HepG2 (cell line): Measurements from ENCODE around the gene ALKBH2. TPM values are rescaled to one million over a fixed set of nuclear protein-coding genes. Genes with fewer than 3 reads are reported as not detected.
A peak's percentile ranks its signal among the peaks of the same experiment; 100 is the strongest.

Experiments used
- BCL6 ChIP-seq: IDR thresholded peaks from 2 replicates; pipeline ENCODE4 v1.6.1; 2016; ENCODE audit warnings: missing genetic modification reagents, missing compliant biosample characterization
- FOXA1 ChIP-seq, 2 experiments: fragments of 450-650 bp in 1 of 2; sonication (generic) in 1 of 2; formaldehyde crosslinking in 1 of 2; IDR thresholded peaks; 2 replicates each; pipeline versions ENCODE4 v1.4.0 to v1.6.1; 2016 to 2020; ENCODE audit warnings: missing genetic modification reagents in 1 of 2
- GABPB1 ChIP-seq: IDR thresholded peaks from 2 replicates; pipeline ENCODE4 v1.6.1; 2016; ENCODE audit warnings: mild to moderate bottlenecking, missing genetic modification reagents, moderate library complexity, missing compliant biosample characterization
- HDAC2 ChIP-seq: sonication (generic); formaldehyde crosslinking; IDR thresholded peaks from 2 replicates; pipeline ENCODE4 v1.4.0; 2020; ENCODE audit warnings: missing genetic modification reagents
- HNRNPH1 ChIP-seq: fragments of 200-400 bp; formaldehyde crosslinking; optimal IDR thresholded peaks from 2 replicates; pipeline ENCODE3; 2017; ENCODE audit warnings: mild to moderate bottlenecking, low read depth, low read length
- IRF1 ChIP-seq: sonication (generic); formaldehyde crosslinking; IDR thresholded peaks from 2 replicates; pipeline ENCODE4 v1.4.0; 2020; ENCODE audit warnings: low read depth, mild to moderate bottlenecking, missing genetic modification reagents
- IRF2 ChIP-seq: IDR thresholded peaks from 2 replicates; pipeline ENCODE4 v1.6.1; 2018; ENCODE audit warnings: missing genetic modification reagents, missing compliant biosample characterization
- KDM5B ChIP-seq: sonication (generic); formaldehyde crosslinking; IDR thresholded peaks from 2 replicates; pipeline ENCODE4 v1.4.0; 2020; ENCODE audit warnings: missing genetic modification reagents, mild to moderate bottlenecking, borderline replicate concordance
- MAFF ChIP-seq: IDR thresholded peaks from 2 replicates; pipeline ENCODE4 v1.6.1; 2011; ENCODE audit warnings: low read depth, low read length, improper control_type of control experiment
- NBN ChIP-seq: fragments of 450-650 bp; conservative IDR thresholded peaks from 2 replicates; pipeline ENCODE4 v1.6.1; 2017
- NCOA1 ChIP-seq: sonication (generic); formaldehyde crosslinking; IDR thresholded peaks from 2 replicates; pipeline ENCODE4 v1.9.0; 2021; ENCODE audit warnings: missing genetic modification reagents
- PHF8 ChIP-seq: sonication (generic); formaldehyde crosslinking; IDR thresholded peaks from 2 replicates; pipeline ENCODE4 v1.5.0; 2020; ENCODE audit warnings: missing genetic modification reagents
- POLR2A ChIP-seq, 2 experiments: IDR thresholded peaks; 2 replicates each; pipeline ENCODE4 v1.6.1; 2011; ENCODE audit warnings: low read depth in 2 of 2, low read length in 2 of 2, mild to moderate bottlenecking in 1 of 2, moderate library complexity in 1 of 2; ENCODE audit not compliant: insufficient read depth in 1 of 2
- RFX1 ChIP-seq: fragments of 450-650 bp; IDR thresholded peaks from 2 replicates; pipeline ENCODE4 v1.6.1; 2017
- TCF12 ChIP-seq, 2 experiments: fragments of 450-650 bp in 1 of 2; sonication (generic) in 1 of 2; formaldehyde crosslinking in 1 of 2; IDR thresholded peaks; 2 replicates each; pipeline versions ENCODE4 v1.6.1 to v1.8.0; 2017 to 2022; ENCODE audit warnings: antibody characterized with exemption in 1 of 2, mild to moderate bottlenecking in 1 of 2, missing genetic modification reagents in 1 of 2, moderate library complexity in 1 of 2
- U2AF2 ChIP-seq: fragments of 200-400 bp; formaldehyde crosslinking; IDR thresholded peaks from 2 replicates; pipeline ENCODE4 v1.6.1; 2017; ENCODE audit warnings: low read depth, mild to moderate bottlenecking, low read length
- ZBTB7B ChIP-seq: sonication (generic); formaldehyde crosslinking; IDR thresholded peaks from 2 replicates; pipeline ENCODE4 v1.4.0; 2020; ENCODE audit warnings: missing genetic modification reagents
- ZFP1 ChIP-seq: IDR thresholded peaks from 2 replicates; pipeline ENCODE4 v1.6.1; 2016
- ZFP36L1 ChIP-seq: sonication (generic); formaldehyde crosslinking; IDR thresholded peaks from 2 replicates; pipeline ENCODE4 v1.8.0; 2022; ENCODE audit warnings: mild to moderate bottlenecking, missing genetic modification reagents, moderate library complexity
- ZNF317 ChIP-seq: sonication (generic); formaldehyde crosslinking; IDR thresholded peaks from 2 replicates; pipeline ENCODE4 v1.5.0; 2020; ENCODE audit warnings: mild to moderate bottlenecking, missing genetic modification reagents
- ZNF350 ChIP-seq: sonication (generic); formaldehyde crosslinking; IDR thresholded peaks from 2 replicates; pipeline ENCODE4 v1.4.0; 2020; ENCODE audit warnings: mild to moderate bottlenecking, low read depth, missing genetic modification reagents, borderline replicate concordance
- ZNF644 ChIP-seq: IDR thresholded peaks from 2 replicates; pipeline ENCODE4 v1.6.1; 2016; ENCODE audit warnings: low read depth
- ZNF747 ChIP-seq: sonication (generic); formaldehyde crosslinking; IDR thresholded peaks from 2 replicates; pipeline ENCODE4 v1.8.1; 2023; ENCODE audit warnings: missing genetic modification reagents, mild to moderate bottlenecking, borderline replicate concordance
- ZSCAN20 ChIP-seq: sonication (generic); formaldehyde crosslinking; IDR thresholded peaks from 2 replicates; pipeline ENCODE4 v1.4.0; 2020; ENCODE audit warnings: missing genetic modification reagents, mild to moderate bottlenecking, borderline replicate concordance
- polyA plus RNA-seq, 8 experiments: library from polyadenylated mRNA; depleted of rRNA in 3 of 8; stranded (reverse) in 7 of 8; unstranded in 1 of 8; fragments of >200 nt; fragmentation: Illumina TruSeq in 4 of 8; extraction: Trizol in 4 of 8; gene quantifications; 2 replicates each; pipeline versions ENCODE4 v1.2.1 to v1.2.3, GENCODE V29; 2011 to 2016; ENCODE audit warnings: low read depth in 4 of 8, missing spikeins in 1 of 8, mixed read lengths in 1 of 8; ENCODE audit not compliant: insufficient read depth in 1 of 8
- total RNA-seq, 5 experiments: library from RNA; depleted of rRNA; stranded (reverse); fragments of >200 nt; fragmentation: Illumina TruSeq; extraction: Trizol; gene quantifications; 2 replicates each; pipeline ENCODE4 v1.2.3, GENCODE V29; 2016; ENCODE audit warnings: low read depth in 1 of 5
- TF ChIP-seq, protein P1 (sequence below): sonication (generic); formaldehyde crosslinking; IDR thresholded peaks from 2 replicates; pipeline ENCODE4 v1.4.0; 2020; ENCODE audit warnings: missing genetic modification reagents, borderline replicate concordance
- TF ChIP-seq, protein P2 (sequence below): sonication (generic); formaldehyde crosslinking; conservative IDR thresholded peaks from 2 replicates; pipeline ENCODE4 v1.8.0; 2022; ENCODE audit warnings: missing genetic modification reagents
- TF ChIP-seq, protein P3 (sequence below): IDR thresholded peaks from 2 replicates; pipeline ENCODE4 v1.6.1; 2016; ENCODE audit warnings: mild to moderate bottlenecking, missing biosample characterization, missing genetic modification reagents

ALKBH2 gene
- total and polyA plus RNA-seq, 2 of the 13 experiments (the other 11 are each of a cell fraction or from before 2014, with no cell fraction given): 21.0 to 40.5 TPM

- TF ChIP-seq ZBTB7B (CRISPR knock-in tag) (peak; percentile 65), TCF12 (IDR thresholded peaks at IDR 0.05) (no peak), TCF12 (CRISPR knock-in tag; IDR thresholded peaks at IDR 0.05) (no peak), HDAC2 (CRISPR knock-in tag) (peak; percentile 63), ZNF747 (no peak), RFX1 (peak; percentile 88), ZFP1 (peak; percentile 46; the same call in 1 of the 2 replicates), POLR2A (IDR thresholded peaks at IDR 0.05; ENCODE audit: insufficient read depth in 1 of 2, low read depth in 2 of 2, low read length in 2 of 2) (peak; percentile 53 to 83; a peak in 3 of 4 replicates), IRF2 (CRISPR knock-in tag) (0 out of 2 replicates have a peak, but pooled peaks have one; percentile 16), PHF8 (peak; percentile 90), IRF1 (CRISPR knock-in tag) (no peak), MAFF (no peak), U2AF2 (peak; percentile 89; the same call in 1 of the 2 replicates), HNRNPH1 (no peak), ZFP36L1 (CRISPR knock-in tag) (no peak), KDM5B (no peak; the same call in 1 of the 2 replicates), NCOA1 (CRISPR knock-in tag) (no peak), ZNF644 (CRISPR knock-in tag) (no peak), FOXA1 (IDR thresholded peaks at IDR 0.05) (no peak), FOXA1 (CRISPR knock-in tag; IDR thresholded peaks at IDR 0.05) (no peak), ZSCAN20 (CRISPR knock-in tag) (no peak), ZNF350 (peak; percentile 63; the same call in 1 of the 2 replicates), NBN (no peak), BCL6 (CRISPR knock-in tag) (peak; percentile 34; the same call in 1 of the 2 replicates), GABPB1 (CRISPR knock-in tag) (peak; percentile 83), ZNF317 (CRISPR knock-in tag) (peak; percentile 43; the same call in 1 of the 2 replicates)
- TF ChIP-seq, protein P1, sequence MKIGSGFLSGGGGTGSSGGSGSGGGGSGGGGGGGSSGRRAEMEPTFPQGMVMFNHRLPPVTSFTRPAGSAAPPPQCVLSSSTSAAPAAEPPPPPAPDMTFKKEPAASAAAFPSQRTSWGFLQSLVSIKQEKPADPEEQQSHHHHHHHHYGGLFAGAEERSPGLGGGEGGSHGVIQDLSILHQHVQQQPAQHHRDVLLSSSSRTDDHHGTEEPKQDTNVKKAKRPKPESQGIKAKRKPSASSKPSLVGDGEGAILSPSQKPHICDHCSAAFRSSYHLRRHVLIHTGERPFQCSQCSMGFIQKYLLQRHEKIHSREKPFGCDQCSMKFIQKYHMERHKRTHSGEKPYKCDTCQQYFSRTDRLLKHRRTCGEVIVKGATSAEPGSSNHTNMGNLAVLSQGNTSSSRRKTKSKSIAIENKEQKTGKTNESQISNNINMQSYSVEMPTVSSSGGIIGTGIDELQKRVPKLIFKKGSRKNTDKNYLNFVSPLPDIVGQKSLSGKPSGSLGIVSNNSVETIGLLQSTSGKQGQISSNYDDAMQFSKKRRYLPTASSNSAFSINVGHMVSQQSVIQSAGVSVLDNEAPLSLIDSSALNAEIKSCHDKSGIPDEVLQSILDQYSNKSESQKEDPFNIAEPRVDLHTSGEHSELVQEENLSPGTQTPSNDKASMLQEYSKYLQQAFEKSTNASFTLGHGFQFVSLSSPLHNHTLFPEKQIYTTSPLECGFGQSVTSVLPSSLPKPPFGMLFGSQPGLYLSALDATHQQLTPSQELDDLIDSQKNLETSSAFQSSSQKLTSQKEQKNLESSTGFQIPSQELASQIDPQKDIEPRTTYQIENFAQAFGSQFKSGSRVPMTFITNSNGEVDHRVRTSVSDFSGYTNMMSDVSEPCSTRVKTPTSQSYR (CRISPR knock-in tag): peak; percentile 74; the same call in 1 of the 2 replicates
- TF ChIP-seq, protein P2, sequence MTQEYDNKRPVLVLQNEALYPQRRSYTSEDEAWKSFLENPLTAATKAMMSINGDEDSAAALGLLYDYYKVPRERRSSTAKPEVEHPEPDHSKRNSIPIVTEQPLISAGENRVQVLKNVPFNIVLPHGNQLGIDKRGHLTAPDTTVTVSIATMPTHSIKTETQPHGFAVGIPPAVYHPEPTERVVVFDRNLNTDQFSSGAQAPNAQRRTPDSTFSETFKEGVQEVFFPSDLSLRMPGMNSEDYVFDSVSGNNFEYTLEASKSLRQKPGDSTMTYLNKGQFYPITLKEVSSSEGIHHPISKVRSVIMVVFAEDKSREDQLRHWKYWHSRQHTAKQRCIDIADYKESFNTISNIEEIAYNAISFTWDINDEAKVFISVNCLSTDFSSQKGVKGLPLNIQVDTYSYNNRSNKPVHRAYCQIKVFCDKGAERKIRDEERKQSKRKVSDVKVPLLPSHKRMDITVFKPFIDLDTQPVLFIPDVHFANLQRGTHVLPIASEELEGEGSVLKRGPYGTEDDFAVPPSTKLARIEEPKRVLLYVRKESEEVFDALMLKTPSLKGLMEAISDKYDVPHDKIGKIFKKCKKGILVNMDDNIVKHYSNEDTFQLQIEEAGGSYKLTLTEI: no peak
- TF ChIP-seq, protein P3, sequence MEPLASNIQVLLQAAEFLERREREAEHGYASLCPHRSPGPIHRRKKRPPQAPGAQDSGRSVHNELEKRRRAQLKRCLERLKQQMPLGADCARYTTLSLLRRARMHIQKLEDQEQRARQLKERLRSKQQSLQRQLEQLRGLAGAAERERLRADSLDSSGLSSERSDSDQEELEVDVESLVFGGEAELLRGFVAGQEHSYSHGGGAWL (CRISPR knock-in tag): 0 out of 2 replicates have a peak, but pooled peaks have one; percentile 26
Observed at GRCh38 chr12:109110988-109111495, 17.8 kb upstream of the ALKBH2 start (continued).
